Measurements from ENCODE around the gene INPP5K. TPM values are rescaled to one million over a fixed set of nuclear protein-coding genes. Genes with fewer than 3 reads are reported as not detected.

Gene INPP5K
- total and polyA plus RNA-seq, 4 experiments from 2014 or later, result 73.6 to 123 (median 80.2) TPM

GRCh38 chr17:1506649-1507267 is 9.7 kb downstream of the INPP5K start:
- no peaks in the 10 kb centered on the region for H3K4me1 ChIP-seq (ENCODE audit: insufficient read depth, low read length)
- H3K9me3 ChIP-seq (ENCODE audit: control insufficient read depth in 1 of 2, low read length in 2 of 2), result no peaks in the 10 kb centered on the region
- no peak overlapping the region for H3K4me3 ChIP-seq (ENCODE audit: low read length in 2 of 2)
- intact Hi-C loops (cut with micrococcal nuclease), result no loop called here
- no peak overlapping the region for H3K27ac ChIP-seq (ENCODE audit: low read depth, low read length)
- POLR2A ChIA-PET (ENCODE audit: partially characterized antibody), result no interaction called here
- peaks cover 43% of the 10 kb centered on the region for H3K36me3 ChIP-seq (ENCODE audit: insufficient read depth, low read length)
- peaks cover 34 to 65% of the 10 kb centered on the region in 2 donors for H3K36me3 Mint-ChIP-seq
- H3K4me1 Mint-ChIP-seq, result peaks cover 4 to 13% (median 11%) of the 10 kb centered on the region in 4 donors
- no peaks in the 10 kb centered on the region for H3K27me3 ChIP-seq (ENCODE audit: insufficient read depth, low read length)
- H3K27me3 Mint-ChIP-seq, result no peaks in the 10 kb centered on the region
- H3K4me3 Mint-ChIP-seq, result no peak overlapping the region
- CTCF ChIA-PET (ENCODE audit: partially characterized antibody), result no interaction called here
- DNase-seq, result no peak
- H3K27ac Mint-ChIP-seq, result no peak overlapping the region
- peaks cover 0 to 5% (median 0%) of the 10 kb centered on the region in 8 donors for H3K9me3 Mint-ChIP-seq

GRCh38 chr17:1505586-1505985 is 10.8 kb downstream of the INPP5K start:
- no peaks in the 10 kb centered on the region for H3K27me3 Mint-ChIP-seq
- peak overlapping the region in 2 of 7 donors; percentile 10 to 63 for H3K27ac Mint-ChIP-seq
- Histone ChIP-seq H3K4me3 (ENCODE audit: low read length in 2 of 2) (no peak overlapping the region), H3K4me1 (ENCODE audit: insufficient read depth, low read length) (no peaks in the 10 kb centered on the region), H3K27ac (ENCODE audit: low read depth, low read length) (no peak overlapping the region), H3K27me3 (ENCODE audit: insufficient read depth, low read length) (no peaks in the 10 kb centered on the region), H3K9me3 (ENCODE audit: control insufficient read depth in 1 of 2, low read length in 2 of 2) (no peaks in the 10 kb centered on the region), H3K36me3 (ENCODE audit: insufficient read depth, low read length) (peaks cover 33% of the 10 kb centered on the region)
- no peak for DNase-seq
- peaks cover 4 to 10% (median 9%) of the 10 kb centered on the region in 4 donors for H3K4me1 Mint-ChIP-seq
- H3K4me3 Mint-ChIP-seq, result no peak overlapping the region
- H3K36me3 Mint-ChIP-seq, result peaks cover 29 to 54% of the 10 kb centered on the region in 2 donors
- ChIA-PET POLR2A (ENCODE audit: partially characterized antibody) (interaction anchor here (0.6 to 2.6 kb wide), 2 partner anchors 10 to 11 kb away, joined by 3 to 13 read pairs; partner anchors contain the start of gene INPP5K), CTCF (ENCODE audit: partially characterized antibody) (no interaction called here)
- H3K9me3 Mint-ChIP-seq, result peaks cover 0 to 5% (median 0%) of the 10 kb centered on the region in 8 donors
- intact Hi-C loops (cut with micrococcal nuclease), result no loop called here

DNA sequence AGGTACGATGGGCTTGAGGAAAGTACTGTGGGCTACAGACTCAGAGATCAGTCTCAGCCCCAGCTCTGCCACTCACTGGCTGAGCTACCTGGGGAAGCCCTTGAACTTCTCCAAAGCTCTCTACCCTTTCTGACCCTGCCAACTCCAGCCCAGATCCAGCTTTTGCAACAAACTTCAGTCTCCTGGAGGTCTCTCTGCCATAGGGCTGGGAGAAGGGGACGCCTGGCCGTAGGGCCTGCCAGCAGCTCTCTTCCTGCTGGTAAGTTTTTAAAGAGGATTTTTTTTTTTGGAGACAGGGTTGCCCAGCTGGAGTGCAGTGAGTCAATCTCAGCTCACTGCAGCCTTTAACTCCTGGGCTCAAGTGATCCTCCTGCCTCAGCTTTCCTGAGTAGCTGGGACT is 11.5 kb downstream of the INPP5K start:
- Histone ChIP-seq H3K27ac (ENCODE audit: low read depth, low read length) (no peak overlapping the region), H3K4me1 (ENCODE audit: insufficient read depth, low read length) (no peaks in the 10 kb centered on the region), H3K4me3 (ENCODE audit: low read length in 2 of 2) (no peak overlapping the region), H3K27me3 (ENCODE audit: insufficient read depth, low read length) (no peaks in the 10 kb centered on the region), H3K36me3 (ENCODE audit: insufficient read depth, low read length) (peaks cover 29% of the 10 kb centered on the region), H3K9me3 (ENCODE audit: control insufficient read depth in 1 of 2, low read length in 2 of 2) (no peaks in the 10 kb centered on the region)
- Mint-ChIP-seq H3K36me3 (peaks cover 27 to 51% of the 10 kb centered on the region in 2 donors), H3K27me3 (no peaks in the 10 kb centered on the region), H3K27ac (no peak overlapping the region), H3K4me3 (no peak overlapping the region), H3K4me1 (peaks cover 4 to 9% (median 7%) of the 10 kb centered on the region in 4 donors), H3K9me3 (peaks cover 0 to 5% (median 0%) of the 10 kb centered on the region in 8 donors)
- ChIA-PET CTCF (ENCODE audit: partially characterized antibody) (interaction anchor here (1.0 kb wide), 1 partner anchor 139 kb away, joined by 3 read pairs; no protein-coding TSS in a partner anchor), POLR2A (ENCODE audit: partially characterized antibody) (interaction anchor here (2.6 kb wide), 1 partner anchor 11 kb away, joined by 13 read pairs; the partner anchor contains the start of gene INPP5K)
- DNase-seq, result no peak
- intact Hi-C loops (cut with micrococcal nuclease), result no loop called here

DNA sequence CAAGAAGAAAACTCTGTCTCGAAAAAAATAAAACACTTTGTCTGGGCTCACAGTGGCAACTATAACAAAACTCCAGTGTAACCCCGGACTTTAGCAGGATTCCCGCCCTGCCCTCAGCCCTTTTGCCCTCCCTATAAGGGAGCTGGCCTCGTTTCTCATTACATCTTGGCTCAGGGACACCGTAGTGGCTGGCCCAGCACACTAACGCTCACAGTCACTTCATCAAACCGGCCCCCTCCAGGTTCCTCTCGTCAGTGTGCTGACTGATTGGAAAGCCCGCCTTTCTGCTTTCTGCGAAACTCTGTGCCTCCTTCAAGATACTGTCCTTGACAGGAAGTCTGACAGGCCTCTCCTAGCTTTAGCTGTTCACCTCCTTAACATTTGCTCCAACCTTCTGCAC is 12.7 kb downstream of the INPP5K start:
- ChIA-PET CTCF (ENCODE audit: partially characterized antibody) (no interaction called here), POLR2A (ENCODE audit: partially characterized antibody) (interaction anchor here (2.6 kb wide), 1 partner anchor 12 kb away, joined by 13 read pairs; the partner anchor contains the start of gene INPP5K)
- Histone ChIP-seq H3K36me3 (ENCODE audit: insufficient read depth, low read length) (peaks cover 26% of the 10 kb centered on the region), H3K27ac (ENCODE audit: low read depth, low read length) (no peak overlapping the region), H3K4me1 (ENCODE audit: insufficient read depth, low read length) (no peaks in the 10 kb centered on the region), H3K9me3 (ENCODE audit: control insufficient read depth in 1 of 2, low read length in 2 of 2) (no peaks in the 10 kb centered on the region), H3K27me3 (ENCODE audit: insufficient read depth, low read length) (no peaks in the 10 kb centered on the region), H3K4me3 (ENCODE audit: low read length in 2 of 2) (no peak overlapping the region)
- H3K9me3 Mint-ChIP-seq, result peaks cover 0 to 5% (median 0%) of the 10 kb centered on the region in 8 donors
- H3K4me3 Mint-ChIP-seq, result no peak overlapping the region
- DNase-seq, result no peak
- H3K36me3 Mint-ChIP-seq, result peaks cover 19 to 50% of the 10 kb centered on the region in 2 donors
- no peaks in the 10 kb centered on the region for H3K27me3 Mint-ChIP-seq
- peaks cover 0 to 1% (median 0%) of the 10 kb centered on the region in 4 donors for H3K4me1 Mint-ChIP-seq
- intact Hi-C loops (cut with micrococcal nuclease), result no loop called here
- H3K27ac Mint-ChIP-seq, result peak overlapping the region in 2 of 7 donors; percentile 23 to 62

DNA sequence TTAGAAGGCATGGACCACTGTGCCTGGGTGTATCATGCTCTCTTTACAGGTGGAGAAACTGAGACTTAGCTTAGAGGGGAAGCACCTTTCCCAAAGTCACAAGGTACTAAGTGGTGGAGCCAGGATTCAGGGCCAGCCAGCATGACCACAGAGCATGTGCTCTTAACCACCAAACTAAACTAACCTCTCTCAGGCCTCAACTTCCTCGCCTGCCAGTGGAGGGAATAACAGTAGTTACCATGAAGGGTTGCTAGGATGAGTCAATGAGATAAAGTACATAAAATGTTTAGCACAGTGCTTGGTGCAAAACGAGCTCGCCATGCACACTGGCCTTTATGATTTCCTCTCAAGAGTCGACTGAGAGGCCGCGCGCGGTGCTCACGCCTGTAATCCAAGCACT is 17.5 kb downstream of the INPP5K start:
- Mint-ChIP-seq H3K27me3 (no peaks in the 10 kb centered on the region), H3K4me1 (peaks cover 0 to 4% (median 0%) of the 10 kb centered on the region in 4 donors), H3K4me3 (no peak overlapping the region), H3K27ac (peak overlapping the region in 2 of 7 donors; percentile 35 to 54), H3K36me3 (peaks cover 8 to 39% of the 10 kb centered on the region in 2 donors), H3K9me3 (no peaks in the 10 kb centered on the region)
- H3K36me3 ChIP-seq (ENCODE audit: insufficient read depth, low read length), result peaks cover 16% of the 10 kb centered on the region
- H3K27me3 ChIP-seq (ENCODE audit: insufficient read depth, low read length), result no peaks in the 10 kb centered on the region
- no peak overlapping the region for H3K4me3 ChIP-seq (ENCODE audit: low read length in 2 of 2)
- no peak for DNase-seq
- ChIA-PET CTCF (ENCODE audit: partially characterized antibody) (interaction anchor here (2.0 kb wide), 1 partner anchor 133 kb away, joined by 7 read pairs; no protein-coding TSS in a partner anchor), POLR2A (ENCODE audit: partially characterized antibody) (interaction anchor here (0.6 to 0.8 kb wide), 2 partner anchors 18 to 36 kb away, joined by 4 read pairs; partner anchors contain the start of gene INPP5K)
- no peaks in the 10 kb centered on the region for H3K4me1 ChIP-seq (ENCODE audit: insufficient read depth, low read length)
- no peak overlapping the region for H3K27ac ChIP-seq (ENCODE audit: low read depth, low read length)
- H3K9me3 ChIP-seq (ENCODE audit: control insufficient read depth in 1 of 2, low read length in 2 of 2), result no peaks in the 10 kb centered on the region
- intact Hi-C loops (cut with micrococcal nuclease), result no loop called here

DNA sequence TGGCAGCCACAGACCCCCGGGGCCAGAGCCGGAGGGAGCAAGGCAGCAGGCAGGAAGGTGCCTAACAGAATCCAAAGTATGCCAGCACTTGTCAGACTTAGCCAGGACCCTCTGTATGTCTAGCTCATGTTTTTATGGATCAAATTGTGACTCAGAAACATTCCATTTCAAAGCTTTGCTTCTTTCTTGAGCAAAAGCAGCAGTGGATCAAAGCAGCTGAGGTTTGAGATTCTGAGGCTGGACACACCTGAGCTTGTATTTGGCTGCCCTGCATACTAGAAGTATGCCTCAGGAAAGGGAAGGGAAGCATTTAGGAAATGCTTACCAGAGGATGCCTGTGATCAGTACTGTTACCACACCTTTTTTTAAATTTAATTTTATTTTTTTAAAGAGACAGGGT is 18.2 kb downstream of the INPP5K start:
- no peak for DNase-seq
- Mint-ChIP-seq H3K4me1 (peaks cover 2 to 11% (median 3%) of the 10 kb centered on the region in 4 donors), H3K4me3 (no peak overlapping the region), H3K9me3 (no peaks in the 10 kb centered on the region), H3K27ac (no peak overlapping the region), H3K36me3 (peaks cover 6 to 36% of the 10 kb centered on the region in 2 donors), H3K27me3 (no peaks in the 10 kb centered on the region)
- POLR2A ChIA-PET (ENCODE audit: partially characterized antibody), result interaction anchor here (0.6 to 1.1 kb wide), 3 partner anchors 11 to 35 kb away, joined by 4 to 6 read pairs (median 4); partner anchors contain the start of gene INPP5K
- intact Hi-C loops (cut with micrococcal nuclease), result no loop called here
- H3K36me3 ChIP-seq (ENCODE audit: insufficient read depth, low read length), result peaks cover 16% of the 10 kb centered on the region
- no peaks in the 10 kb centered on the region for H3K27me3 ChIP-seq (ENCODE audit: insufficient read depth, low read length)
- no peak overlapping the region for H3K4me3 ChIP-seq (ENCODE audit: low read length in 2 of 2)
- CTCF ChIA-PET (ENCODE audit: partially characterized antibody), result no interaction called here
- no peaks in the 10 kb centered on the region for H3K9me3 ChIP-seq (ENCODE audit: control insufficient read depth in 1 of 2, low read length in 2 of 2)
- H3K27ac ChIP-seq (ENCODE audit: low read depth, low read length), result no peak overlapping the region
- peaks cover under 1% of the 10 kb centered on the region for H3K4me1 ChIP-seq (ENCODE audit: insufficient read depth, low read length)

DNA sequence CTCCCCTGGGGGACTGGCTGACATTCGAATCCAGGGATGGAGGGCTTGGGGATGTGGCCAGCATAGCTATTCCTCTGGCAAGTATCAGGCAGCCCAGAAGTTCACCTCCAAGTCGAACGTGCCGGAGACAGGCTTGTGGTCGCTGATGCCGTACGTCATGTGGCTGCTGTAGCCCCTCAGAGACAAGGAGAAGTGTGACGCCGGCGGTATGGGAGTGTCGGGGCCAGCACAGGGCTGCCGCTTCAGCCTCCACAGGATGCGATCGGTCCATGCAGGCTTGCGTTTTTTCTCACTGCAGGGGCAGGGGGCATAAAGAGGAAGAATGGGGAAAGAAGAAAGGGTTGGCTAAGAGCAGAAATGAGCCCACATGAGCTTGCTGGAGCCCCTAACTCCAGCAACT is 18.6 kb downstream of the INPP5K start:
- peaks cover 16% of the 10 kb centered on the region for H3K36me3 ChIP-seq (ENCODE audit: insufficient read depth, low read length)
- Mint-ChIP-seq H3K27ac (peak overlapping the region in 2 of 7 donors; percentile 29 to 66), H3K27me3 (no peaks in the 10 kb centered on the region), H3K9me3 (no peaks in the 10 kb centered on the region), H3K36me3 (peaks cover 6 to 36% of the 10 kb centered on the region in 2 donors), H3K4me3 (no peak overlapping the region), H3K4me1 (peaks cover 2 to 15% (median 6%) of the 10 kb centered on the region in 4 donors)
- intact Hi-C loops (cut with micrococcal nuclease), result no loop called here
- no peak overlapping the region for H3K4me3 ChIP-seq (ENCODE audit: low read length in 2 of 2)
- peaks cover 5% of the 10 kb centered on the region for H3K4me1 ChIP-seq (ENCODE audit: insufficient read depth, low read length)
- no peak for DNase-seq
- no peaks in the 10 kb centered on the region for H3K27me3 ChIP-seq (ENCODE audit: insufficient read depth, low read length)
- H3K9me3 ChIP-seq (ENCODE audit: control insufficient read depth in 1 of 2, low read length in 2 of 2), result no peaks in the 10 kb centered on the region
- CTCF ChIA-PET (ENCODE audit: partially characterized antibody), result no interaction called here
- POLR2A ChIA-PET (ENCODE audit: partially characterized antibody), result interaction anchor here (1.1 kb wide), 1 partner anchor 10 kb away, joined by 6 read pairs; no protein-coding TSS in a partner anchor
- H3K27ac ChIP-seq (ENCODE audit: low read depth, low read length), result no peak overlapping the region
